Measurements from ENCODE around the gene OR56B1.

DNA sequence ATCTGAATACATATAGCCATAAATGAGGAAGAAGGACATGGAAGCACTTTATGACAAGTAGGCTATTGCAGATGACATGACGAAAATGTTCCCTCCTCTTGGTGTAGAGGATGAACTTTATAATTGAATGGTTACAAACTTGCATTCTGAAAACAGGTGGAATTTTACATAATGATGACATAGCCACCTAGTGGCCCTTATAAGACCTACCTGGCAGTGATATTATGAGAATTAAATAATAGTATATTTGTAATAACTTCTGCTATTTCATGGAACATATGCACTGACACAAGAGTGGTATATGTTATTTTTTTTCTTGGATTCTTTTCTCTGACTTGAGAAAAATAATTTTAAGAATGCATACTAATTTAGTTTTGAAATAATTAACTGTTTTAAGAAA is 23.7 kb upstream of the OR56B1 start:
- TF ChIP-seq GATA3 (IDR thresholded peaks at IDR 0.05; ENCODE audit: low read depth, low read length) (no peak), GATA2 (IDR thresholded peaks at IDR 0.05; ENCODE audit: low read depth, low read length) (no peak)
